ENCODE results near the gene POLR3A. TPM values are rescaled to one million over a fixed set of nuclear protein-coding genes. Genes with fewer than 3 reads are reported as not detected.

The POLR3A gene
- total RNA-seq, 1 experiment from 2014 or later: 14.9 TPM

DNA sequence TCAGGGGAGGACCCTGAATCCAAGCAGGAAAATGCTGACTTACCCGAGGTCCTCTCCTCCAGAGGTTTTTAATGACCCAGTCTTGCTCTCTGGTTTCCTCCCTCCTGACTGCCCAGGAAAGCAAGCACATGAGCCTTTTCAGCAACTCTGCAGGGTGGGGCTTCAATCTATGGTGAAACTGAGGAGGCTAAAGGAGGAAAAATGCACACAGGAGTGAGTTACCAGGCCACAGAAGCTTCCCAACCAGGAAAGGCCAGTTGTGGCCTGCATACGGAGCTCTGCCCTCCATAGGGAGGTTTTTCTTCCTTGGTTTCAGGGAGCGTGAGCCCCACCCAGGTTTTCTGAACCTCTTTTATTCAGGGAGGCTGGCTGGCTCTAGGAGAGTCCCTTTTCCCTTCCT, 88.7 kb downstream of the POLR3A start:
- no peaks in the 10 kb centered on the region for H3K27me3 ChIP-seq (ENCODE audit: insufficient read depth, low read depth)
- no peak for TF ChIP-seq EZH2 (IDR thresholded peaks at IDR 0.05; ENCODE audit: low read depth)
- TF ChIP-seq, protein P1, sequence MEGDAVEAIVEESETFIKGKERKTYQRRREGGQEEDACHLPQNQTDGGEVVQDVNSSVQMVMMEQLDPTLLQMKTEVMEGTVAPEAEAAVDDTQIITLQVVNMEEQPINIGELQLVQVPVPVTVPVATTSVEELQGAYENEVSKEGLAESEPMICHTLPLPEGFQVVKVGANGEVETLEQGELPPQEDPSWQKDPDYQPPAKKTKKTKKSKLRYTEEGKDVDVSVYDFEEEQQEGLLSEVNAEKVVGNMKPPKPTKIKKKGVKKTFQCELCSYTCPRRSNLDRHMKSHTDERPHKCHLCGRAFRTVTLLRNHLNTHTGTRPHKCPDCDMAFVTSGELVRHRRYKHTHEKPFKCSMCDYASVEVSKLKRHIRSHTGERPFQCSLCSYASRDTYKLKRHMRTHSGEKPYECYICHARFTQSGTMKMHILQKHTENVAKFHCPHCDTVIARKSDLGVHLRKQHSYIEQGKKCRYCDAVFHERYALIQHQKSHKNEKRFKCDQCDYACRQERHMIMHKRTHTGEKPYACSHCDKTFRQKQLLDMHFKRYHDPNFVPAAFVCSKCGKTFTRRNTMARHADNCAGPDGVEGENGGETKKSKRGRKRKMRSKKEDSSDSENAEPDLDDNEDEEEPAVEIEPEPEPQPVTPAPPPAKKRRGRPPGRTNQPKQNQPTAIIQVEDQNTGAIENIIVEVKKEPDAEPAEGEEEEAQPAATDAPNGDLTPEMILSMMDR (conservative IDR thresholded peaks at IDR 0.05): no peak
- no peak overlapping the region for H2AFZ ChIP-seq
- POLR2A ChIA-PET (ENCODE audit: unreplicated experiment): no interaction called here
- no peaks in the 10 kb centered on the region for H3K36me3 ChIP-seq (ENCODE audit: low read depth)
- no peaks in the 10 kb centered on the region for H4K20me1 ChIP-seq (ENCODE audit: insufficient read depth)
- peak overlapping the region; percentile 20; the same call in 1 of the 2 replicates for H3K4me2 ChIP-seq
- intact Hi-C loops (cut with micrococcal nuclease; ENCODE audit: unreplicated experiment): loop anchor here (5.0 kb wide), 1 partner anchor 53 kb away; no protein-coding TSS in a partner anchor
- CTCF ChIA-PET: no interaction called here
- peak in 1 of 2 experiments; percentile 41 for DNase-seq
- no peaks in the 10 kb centered on the region for H3K9me2 ChIP-seq (ENCODE audit: insufficient read depth)
- H3K79me2 ChIP-seq (ENCODE audit: low read depth): no peaks in the 10 kb centered on the region
- H3K27ac ChIP-seq: no peak overlapping the region
- H3F3A ChIP-seq (ENCODE audit: insufficient read depth, low read depth): peaks cover 42% of the 10 kb centered on the region
- H3K4me1 ChIP-seq (replicated peaks; ENCODE audit: insufficient read depth): peaks cover 49% of the 10 kb centered on the region
- H3K9me3 ChIP-seq (ENCODE audit: insufficient read depth, low read depth): no peaks in the 10 kb centered on the region
- no TSS peak for BruUV-seq (replicated peaks)
- no peak overlapping the region for H3K4me3 ChIP-seq

DNA sequence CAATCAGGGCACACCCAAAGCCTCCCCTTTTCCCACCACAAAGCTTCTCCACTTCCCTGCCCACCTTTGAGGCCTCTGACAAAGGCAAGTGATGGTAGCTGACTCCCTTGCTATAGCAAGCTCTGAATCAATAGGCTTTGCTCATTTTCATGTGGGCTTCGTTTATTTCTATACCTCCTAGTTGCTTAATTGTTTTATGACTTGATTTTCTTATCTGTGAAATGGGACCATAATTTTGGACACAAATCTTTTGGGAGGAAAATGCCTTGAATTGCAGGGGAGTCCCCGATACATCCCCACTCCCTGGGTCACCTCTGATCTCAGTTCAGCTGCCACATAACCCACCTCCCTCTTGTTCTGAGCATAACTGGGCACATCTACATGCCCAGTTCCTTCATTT, 89.1 kb downstream of the POLR3A start:
- Histone ChIP-seq H3K27ac (no peak overlapping the region), H3K9me2 (ENCODE audit: insufficient read depth) (no peaks in the 10 kb centered on the region), H3K4me2 (no peak overlapping the region; the same call in 1 of the 2 replicates), H3K4me1 (replicated peaks; ENCODE audit: insufficient read depth) (peaks cover 45% of the 10 kb centered on the region), H3K27me3 (ENCODE audit: insufficient read depth, low read depth) (no peaks in the 10 kb centered on the region), H3K36me3 (ENCODE audit: low read depth) (no peaks in the 10 kb centered on the region), H3K9me3 (ENCODE audit: insufficient read depth, low read depth) (no peaks in the 10 kb centered on the region), H3K79me2 (ENCODE audit: low read depth) (no peaks in the 10 kb centered on the region), H3K4me3 (no peak overlapping the region), H3F3A (ENCODE audit: insufficient read depth, low read depth) (peaks cover 38% of the 10 kb centered on the region), H2AFZ (no peak overlapping the region), H4K20me1 (ENCODE audit: insufficient read depth) (no peaks in the 10 kb centered on the region)
- intact Hi-C loops (cut with micrococcal nuclease; ENCODE audit: unreplicated experiment): loop anchor here (5.0 kb wide), 1 partner anchor 53 kb away; no protein-coding TSS in a partner anchor
- ChIA-PET CTCF (interaction anchor here (0.6 kb wide), 1 partner anchor 499 kb away, joined by 3 read pairs; no protein-coding TSS in a partner anchor), POLR2A (ENCODE audit: unreplicated experiment) (no interaction called here)
- TF ChIP-seq, protein P1 (conservative IDR thresholded peaks at IDR 0.05): no peak
- TF ChIP-seq EZH2 (IDR thresholded peaks at IDR 0.05; ENCODE audit: low read depth): no peak
- DNase-seq: no peak
- no TSS peak for BruUV-seq (replicated peaks)

- no peaks in the 10 kb centered on the region for H4K20me1 ChIP-seq (ENCODE audit: insufficient read depth)
- no peak for DNase-seq
- ChIA-PET POLR2A (ENCODE audit: unreplicated experiment) (interaction anchor here (0.7 kb wide), 1 partner anchor 1377 kb away, joined by 3 read pairs; no protein-coding TSS in a partner anchor), CTCF (interaction anchor here (0.6 kb wide), 1 partner anchor 500 kb away, joined by 3 read pairs; no protein-coding TSS in a partner anchor)
- no peaks in the 10 kb centered on the region for H3K79me2 ChIP-seq (ENCODE audit: low read depth)
- peaks cover 39% of the 10 kb centered on the region for H3K4me1 ChIP-seq (replicated peaks; ENCODE audit: insufficient read depth)
- H3K36me3 ChIP-seq (ENCODE audit: low read depth): no peaks in the 10 kb centered on the region
- H3K9me3 ChIP-seq (ENCODE audit: insufficient read depth, low read depth): no peaks in the 10 kb centered on the region
- no peak for TF ChIP-seq EZH2 (IDR thresholded peaks at IDR 0.05; ENCODE audit: low read depth)
- TF ChIP-seq, protein P1 (conservative IDR thresholded peaks at IDR 0.05): no peak
- H3K4me3 ChIP-seq: no peak overlapping the region
- no TSS peak for BruUV-seq (replicated peaks)
- intact Hi-C loops (cut with micrococcal nuclease; ENCODE audit: unreplicated experiment): loop anchor here (5.0 kb wide), 1 partner anchor 52 kb away; no protein-coding TSS in a partner anchor
- peaks cover 32% of the 10 kb centered on the region for H3F3A ChIP-seq (ENCODE audit: insufficient read depth, low read depth)
- no peak overlapping the region for H2AFZ ChIP-seq
- no peak overlapping the region for H3K4me2 ChIP-seq
- H3K9me2 ChIP-seq (ENCODE audit: insufficient read depth): no peaks in the 10 kb centered on the region
- H3K27ac ChIP-seq: no peak overlapping the region
- H3K27me3 ChIP-seq (ENCODE audit: insufficient read depth, low read depth): no peaks in the 10 kb centered on the region
These were observed 89.7 kb downstream of the POLR3A start for GRCh38 chr10:77939561-77940001.
